ENCODE measurements around the gene GRM2. TPM values are rescaled to one million over a fixed set of nuclear protein-coding genes. Genes with fewer than 3 reads are reported as not detected.

The GRM2 gene
- total and polyA plus RNA-seq, 8 donors, result 0.21 to 1.0 (median 0.76) TPM

- peaks cover 0 to 10% of the 10 kb centered on the region in 2 donors for H3K4me1 ChIP-seq
- TF ChIP-seq, protein P1, sequence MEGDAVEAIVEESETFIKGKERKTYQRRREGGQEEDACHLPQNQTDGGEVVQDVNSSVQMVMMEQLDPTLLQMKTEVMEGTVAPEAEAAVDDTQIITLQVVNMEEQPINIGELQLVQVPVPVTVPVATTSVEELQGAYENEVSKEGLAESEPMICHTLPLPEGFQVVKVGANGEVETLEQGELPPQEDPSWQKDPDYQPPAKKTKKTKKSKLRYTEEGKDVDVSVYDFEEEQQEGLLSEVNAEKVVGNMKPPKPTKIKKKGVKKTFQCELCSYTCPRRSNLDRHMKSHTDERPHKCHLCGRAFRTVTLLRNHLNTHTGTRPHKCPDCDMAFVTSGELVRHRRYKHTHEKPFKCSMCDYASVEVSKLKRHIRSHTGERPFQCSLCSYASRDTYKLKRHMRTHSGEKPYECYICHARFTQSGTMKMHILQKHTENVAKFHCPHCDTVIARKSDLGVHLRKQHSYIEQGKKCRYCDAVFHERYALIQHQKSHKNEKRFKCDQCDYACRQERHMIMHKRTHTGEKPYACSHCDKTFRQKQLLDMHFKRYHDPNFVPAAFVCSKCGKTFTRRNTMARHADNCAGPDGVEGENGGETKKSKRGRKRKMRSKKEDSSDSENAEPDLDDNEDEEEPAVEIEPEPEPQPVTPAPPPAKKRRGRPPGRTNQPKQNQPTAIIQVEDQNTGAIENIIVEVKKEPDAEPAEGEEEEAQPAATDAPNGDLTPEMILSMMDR (IDR thresholded peaks at IDR 0.05), result no peak
- DNase-seq, result peak in 1 of 4 donors; percentile 15
- no peak overlapping the region for H3K27ac ChIP-seq
- H3K27me3 ChIP-seq, result peaks cover 0 to 13% of the 10 kb centered on the region in 2 donors
- ATAC-seq, result no peak
- intact Hi-C loops (cut with DNase I), result no loop called here
- peaks cover 0 to 17% of the 10 kb centered on the region in 2 donors for H3K36me3 ChIP-seq
- no peak overlapping the region for H3K4me3 ChIP-seq
- no peaks in the 10 kb centered on the region for H3K9me3 ChIP-seq
Measured at GRCh38 chr3:51708216-51708845, 1.5 kb downstream of the GRM2 start.

- peaks cover 0 to 13% of the 10 kb centered on the region in 2 donors for H3K27me3 ChIP-seq
- H3K27ac ChIP-seq, result no peak overlapping the region
- DNase-seq (peak in 1 of 4 donors; percentile 22), ATAC-seq (no peak)
- H3K36me3 ChIP-seq, result peaks cover 0 to 10% of the 10 kb centered on the region in 2 donors
- intact Hi-C loops (cut with DNase I), result no loop called here
- H3K4me1 ChIP-seq, result peaks cover 0 to 10% of the 10 kb centered on the region in 2 donors
- TF ChIP-seq, protein P1 (IDR thresholded peaks at IDR 0.05), result no peak
- no peak overlapping the region for H3K4me3 ChIP-seq
- H3K9me3 ChIP-seq, result no peaks in the 10 kb centered on the region
Measured at GRCh38 chr3:51709004-51709420, 2.1 kb downstream of the GRM2 start.

DNA sequence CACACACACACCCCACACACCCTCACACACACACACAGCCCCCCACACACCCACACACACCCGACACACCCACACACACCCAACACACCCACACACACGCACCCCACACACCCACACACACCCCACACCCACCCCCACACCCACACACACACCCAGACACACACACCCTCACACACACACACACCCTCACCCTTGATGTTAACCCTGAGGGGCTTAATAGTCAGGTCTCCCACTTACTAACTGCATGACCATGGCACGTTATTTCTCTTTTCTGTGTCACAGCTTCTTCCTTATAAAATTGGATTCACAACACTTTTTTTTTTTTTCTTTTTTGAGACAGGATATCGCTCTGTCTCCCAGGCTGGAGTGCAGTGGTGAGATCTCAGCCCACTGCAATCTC is 2.8 kb downstream of the GRM2 start:
- Histone ChIP-seq H3K27ac (no peak overlapping the region), H3K4me1 (peaks cover 0 to 10% of the 10 kb centered on the region in 2 donors), H3K9me3 (no peaks in the 10 kb centered on the region), H3K36me3 (peaks cover 0 to 4% of the 10 kb centered on the region in 2 donors), H3K27me3 (peaks cover 0 to 13% of the 10 kb centered on the region in 2 donors), H3K4me3 (no peak overlapping the region)
- intact Hi-C loops (cut with DNase I), result no loop called here
- DNase-seq (no peak), ATAC-seq (no peak)
- TF ChIP-seq, protein P1 (IDR thresholded peaks at IDR 0.05), result no peak

- no peak overlapping the region for H3K4me3 ChIP-seq
- ATAC-seq, result no peak
- DNase-seq, result peak in 1 of 4 donors; percentile 19
- TF ChIP-seq, protein P1 (IDR thresholded peaks at IDR 0.05), result no peak
- H3K9me3 ChIP-seq, result no peaks in the 10 kb centered on the region
- intact Hi-C loops (cut with DNase I), result no loop called here
- peaks cover 0 to 13% of the 10 kb centered on the region in 2 donors for H3K27me3 ChIP-seq
- peaks cover 0 to 2% of the 10 kb centered on the region in 2 donors for H3K36me3 ChIP-seq
- no peak overlapping the region for H3K27ac ChIP-seq
- peaks cover 0 to 10% of the 10 kb centered on the region in 2 donors for H3K4me1 ChIP-seq
Measured at GRCh38 chr3:51710631-51711351, 3.9 kb downstream of the GRM2 start.

DNA sequence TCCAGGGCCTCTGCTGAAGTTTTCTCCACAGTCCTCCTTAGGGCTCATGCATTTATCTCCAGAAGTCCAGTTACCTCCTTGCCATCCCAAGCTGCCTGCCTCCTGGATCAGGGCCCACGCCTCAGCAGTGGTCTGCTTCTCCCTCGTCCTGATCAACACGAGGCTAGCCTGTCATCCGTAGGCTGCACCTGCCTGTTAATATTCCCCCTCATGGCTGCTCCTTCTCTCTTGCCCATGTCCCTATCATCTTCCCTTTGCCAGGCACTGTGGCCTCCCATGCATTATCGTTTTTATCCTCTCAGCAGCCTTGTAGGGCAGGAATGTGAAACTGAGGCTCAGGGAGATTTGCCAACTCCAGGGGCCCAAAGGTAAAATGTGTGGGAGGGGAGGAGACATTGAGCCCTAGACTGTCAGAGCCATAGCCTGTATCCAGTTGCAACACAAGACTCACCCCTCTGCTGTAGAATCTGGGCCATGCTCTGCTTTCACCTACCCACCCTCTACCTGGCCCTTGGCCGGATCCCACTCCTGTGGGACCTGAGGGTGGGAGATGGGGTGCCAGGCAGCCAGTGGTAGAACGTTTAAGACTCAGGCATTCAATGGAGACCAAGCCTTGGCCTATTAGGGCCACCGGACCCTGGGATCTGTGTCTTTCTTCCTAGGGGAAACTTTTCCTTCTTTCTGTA is 4.6 kb downstream of the GRM2 start:
- H3K27me3 ChIP-seq, result peaks cover 0 to 13% of the 10 kb centered on the region in 2 donors
- TF ChIP-seq, protein P1 (IDR thresholded peaks at IDR 0.05), result no peak
- DNase-seq (no peak), ATAC-seq (no peak)
- intact Hi-C loops (cut with DNase I), result no loop called here
- peaks cover 0 to 6% of the 10 kb centered on the region in 2 donors for H3K4me1 ChIP-seq
- H3K36me3 ChIP-seq, result no peaks in the 10 kb centered on the region
- H3K4me3 ChIP-seq, result no peak overlapping the region
- H3K27ac ChIP-seq, result no peak overlapping the region
- H3K9me3 ChIP-seq, result no peaks in the 10 kb centered on the region
